Large intestine (tissue), 3 donors: ENCODE data around the gene DIPK1B. TPM values are rescaled to one million over a fixed set of nuclear protein-coding genes. Genes with fewer than 3 reads are reported as not detected.

Source experiments
- DNase-seq, 2 donors: peaks; one replicate each; pipeline versions ENCODE4 v3.0.0 to v3.0.0-alpha.2; 2013
- H3K27ac ChIP-seq: one replicate; pipeline ENCODE4 v1.5.1; 2013; ENCODE audit warnings: low read length
- H3K27me3 ChIP-seq: 2 replicates; pipeline ENCODE4 v1.6.1; 2013; ENCODE audit warnings: low read length; ENCODE audit not compliant: control insufficient read depth, insufficient read depth
- H3K36me3 ChIP-seq: 2 replicates; pipeline ENCODE4 v1.6.1; 2013; ENCODE audit warnings: low read length; ENCODE audit not compliant: control insufficient read depth, insufficient read depth
- H3K4me1 ChIP-seq: one replicate; pipeline ENCODE4 v1.6.1; 2013; ENCODE audit warnings: low read length; ENCODE audit not compliant: control insufficient read depth, insufficient read depth
- H3K4me3 ChIP-seq: one replicate; pipeline ENCODE4 v1.5.1; 2013; ENCODE audit warnings: low read length
- H3K9me3 ChIP-seq: one replicate; pipeline ENCODE4 v1.6.1; 2013; ENCODE audit warnings: mild to moderate bottlenecking, low read depth, low read length, moderate library complexity; ENCODE audit not compliant: control insufficient read depth
- WGBS: methylation state at CpG from one replicate; pipeline ENCODE4 v1.1.5; 2013; ENCODE audit warnings: low lambda C conversion rate; ENCODE audit not compliant: insufficient coverage; 5-methylcytosine and 5-hydroxymethylcytosine counted together
- polyA plus RNA-seq: library from polyadenylated mRNA; unstranded; fragments of 120-200 nt; gene quantifications from one replicate; pipeline ENCODE4 v1.2.1, GENCODE V29; 2013

The DIPK1B gene
- polyA plus RNA-seq, 1 donor, result 13.3 TPM

- peak overlapping the region; percentile 21 for H3K4me3 ChIP-seq
- H3K27me3 ChIP-seq, result peaks cover 15% of the 10 kb centered on the region
- H3K27ac ChIP-seq, result no peak overlapping the region
- no peaks in the 10 kb centered on the region for H3K9me3 ChIP-seq
- WGBS, result no CpG with 5 or more reads among the region's 40 CpGs
- no peak for DNase-seq
- peaks cover 13% of the 10 kb centered on the region for H3K36me3 ChIP-seq
- H3K4me1 ChIP-seq, result peaks cover 38% of the 10 kb centered on the region
Measured at GRCh38 chr9:136667940-136668760, 44.2 kb upstream of the DIPK1B start.

- DNase-seq, result no peak
- H3K27ac ChIP-seq, result no peak overlapping the region
- no peaks in the 10 kb centered on the region for H3K9me3 ChIP-seq
- H3K27me3 ChIP-seq, result peaks cover 12% of the 10 kb centered on the region
- H3K36me3 ChIP-seq, result peaks cover 24% of the 10 kb centered on the region
- peaks cover 48% of the 10 kb centered on the region for H3K4me1 ChIP-seq
- no CpG with 5 or more reads among the region's 23 CpGs for WGBS
- H3K4me3 ChIP-seq, result peak overlapping the region; percentile 4
Measured at GRCh38 chr9:136668983-136669790, 43.2 kb upstream of the DIPK1B start.

GRCh38 chr9:136669791-136670464, 42.4 kb upstream of the DIPK1B start:
- Histone ChIP-seq H3K36me3 (peaks cover 31% of the 10 kb centered on the region), H3K27me3 (peaks cover 10% of the 10 kb centered on the region), H3K4me3 (peak overlapping the region; percentile 10), H3K4me1 (peaks cover 55% of the 10 kb centered on the region), H3K27ac (no peak overlapping the region), H3K9me3 (no peaks in the 10 kb centered on the region)
- DNase-seq, result no peak
- no CpG with 5 or more reads among the region's 23 CpGs for WGBS

GRCh38 chr9:136670576-136671253, 41.7 kb upstream of the DIPK1B start:
- WGBS, result no CpG with 5 or more reads among the region's 36 CpGs
- H3K9me3 ChIP-seq, result no peaks in the 10 kb centered on the region
- no peak overlapping the region for H3K27ac ChIP-seq
- no peak for DNase-seq
- H3K27me3 ChIP-seq, result peaks cover 7% of the 10 kb centered on the region
- H3K4me3 ChIP-seq, result peak overlapping the region; percentile 10
- H3K4me1 ChIP-seq, result peaks cover 58% of the 10 kb centered on the region
- peaks cover 32% of the 10 kb centered on the region for H3K36me3 ChIP-seq

GRCh38 chr9:136671254-136671614, 41.1 kb upstream of the DIPK1B start:
- Histone ChIP-seq H3K9me3 (no peaks in the 10 kb centered on the region), H3K27me3 (peaks cover 7% of the 10 kb centered on the region), H3K36me3 (peaks cover 33% of the 10 kb centered on the region), H3K4me3 (no peak overlapping the region), H3K27ac (peak overlapping the region; percentile 51), H3K4me1 (peaks cover 63% of the 10 kb centered on the region)
- DNase-seq, result no peak
- WGBS, result no CpG with 5 or more reads among the region's 12 CpGs

- H3K27me3 ChIP-seq, result peaks cover 4% of the 10 kb centered on the region
- H3K4me3 ChIP-seq, result no peak overlapping the region
- peaks cover 69% of the 10 kb centered on the region for H3K4me1 ChIP-seq
- peaks cover 39% of the 10 kb centered on the region for H3K36me3 ChIP-seq
- WGBS, result no CpG with 5 or more reads among the region's 27 CpGs
- H3K27ac ChIP-seq, result peak overlapping the region; percentile 51
- H3K9me3 ChIP-seq, result no peaks in the 10 kb centered on the region
- DNase-seq, result no peak
Measured at GRCh38 chr9:136671646-136672430, 40.5 kb upstream of the DIPK1B start.

- peaks cover 44% of the 10 kb centered on the region for H3K36me3 ChIP-seq
- no peak overlapping the region for H3K4me3 ChIP-seq
- H3K27me3 ChIP-seq, result no peaks in the 10 kb centered on the region
- WGBS, result no CpG with 5 or more reads among the region's 14 CpGs
- H3K4me1 ChIP-seq, result peaks cover 76% of the 10 kb centered on the region
- no peak for DNase-seq
- H3K9me3 ChIP-seq, result no peaks in the 10 kb centered on the region
- peak overlapping the region; percentile 51 for H3K27ac ChIP-seq
Measured at GRCh38 chr9:136672431-136673087, 39.8 kb upstream of the DIPK1B start.

- Histone ChIP-seq H3K36me3 (peaks cover 45% of the 10 kb centered on the region), H3K4me3 (no peak overlapping the region), H3K27ac (peak overlapping the region; percentile 13), H3K9me3 (no peaks in the 10 kb centered on the region), H3K27me3 (no peaks in the 10 kb centered on the region), H3K4me1 (peaks cover 84% of the 10 kb centered on the region)
- WGBS, result no CpG with 5 or more reads among the region's 35 CpGs
- no peak for DNase-seq
Measured at GRCh38 chr9:136673088-136673974, 39.0 kb upstream of the DIPK1B start.
